ENCODE measurements around the gene XAB2. TPM values are rescaled to one million over a fixed set of nuclear protein-coding genes. Genes with fewer than 3 reads are reported as not detected.
"Not testable (repeated sequence)": the region's sequence is repeated elsewhere in the genome, so short reads cannot be mapped to it uniquely, and the experiment has no call there.

Gene XAB2
- total RNA-seq, 1 experiment from 2014 or later = 38.5 TPM

GRCh38 chr19:7650148-7650547 is 20.8 kb upstream of the XAB2 start:
- DNase-seq (ENCODE audit: low read depth) = no peak

DNA sequence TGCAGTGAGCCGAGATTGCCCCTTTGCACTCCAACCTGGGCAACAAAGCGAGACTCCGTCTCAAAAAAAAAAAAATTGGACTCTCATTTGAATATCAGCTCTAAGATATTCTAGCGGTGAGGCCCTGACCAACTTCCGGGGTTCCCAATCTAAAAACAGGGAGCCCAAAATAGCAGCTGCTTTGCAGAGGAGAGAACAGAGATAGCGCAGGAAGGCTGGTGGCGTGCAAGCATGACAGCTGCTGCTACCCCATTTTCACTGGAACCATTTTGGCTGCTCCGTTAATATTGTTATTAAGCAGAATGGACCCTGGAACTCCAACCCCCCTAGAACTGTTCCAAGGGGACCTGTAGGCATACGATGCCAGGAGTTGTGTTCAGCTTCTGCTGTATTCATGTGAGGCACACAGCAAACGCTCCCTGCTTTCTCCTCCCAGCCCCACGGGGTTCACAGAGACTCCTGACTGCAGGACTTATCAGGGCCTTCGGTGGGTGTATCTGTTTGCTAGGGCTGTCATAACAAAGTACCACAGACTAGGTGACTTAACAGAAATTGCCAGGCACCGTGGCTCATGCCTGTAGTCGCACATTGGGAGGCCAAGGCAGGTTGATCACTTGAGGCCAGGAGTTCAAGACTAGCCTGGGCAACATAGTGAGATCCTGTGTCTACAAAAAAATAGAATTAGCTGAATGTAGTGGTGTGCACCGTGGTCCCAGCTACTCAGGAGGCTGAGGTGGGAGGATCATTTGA is 19.1 kb upstream of the XAB2 start:
- no peak for DNase-seq (ENCODE audit: low read depth)

DNA sequence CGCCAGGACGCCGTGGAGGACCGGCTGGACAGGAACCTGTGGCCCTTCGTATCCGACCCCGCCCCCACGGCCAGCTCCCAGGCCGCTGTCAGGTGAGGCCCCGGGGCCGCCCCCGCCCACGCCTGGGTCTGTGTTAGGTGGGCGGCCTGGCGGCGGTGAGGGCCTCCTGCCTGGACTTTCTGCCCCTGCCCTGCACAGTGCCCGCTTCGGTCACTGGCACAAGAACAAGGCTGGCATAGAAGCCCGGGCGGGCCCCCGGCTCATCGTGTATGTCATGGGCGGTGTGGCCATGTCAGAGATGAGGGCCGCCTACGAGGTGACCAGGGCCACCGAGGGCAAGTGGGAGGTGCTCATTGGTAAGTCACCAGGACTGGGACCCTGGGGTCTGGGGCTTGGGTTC is 17.8 kb upstream of the XAB2 start:
- DNase-seq (ENCODE audit: low read depth) = no peak

DNA sequence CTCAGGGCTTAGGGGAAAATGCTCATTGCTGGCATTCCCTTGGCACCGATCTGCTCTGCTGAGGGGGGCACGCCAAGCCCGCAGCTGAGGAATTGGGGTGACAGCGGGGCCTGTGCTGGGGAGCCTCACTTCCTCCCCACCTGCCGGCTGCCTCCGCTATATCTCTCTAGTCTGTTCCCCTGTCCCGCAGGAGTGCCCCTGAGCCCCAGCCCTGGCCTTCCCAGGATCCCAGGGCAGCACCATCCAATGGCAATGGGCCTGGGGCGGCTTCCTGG is 17.0 kb upstream of the XAB2 start:
- no peak for DNase-seq (ENCODE audit: low read depth)

GRCh38 chr19:7645656-7646425 is 16.5 kb upstream of the XAB2 start:
- no peak for DNase-seq (ENCODE audit: low read depth)

DNA sequence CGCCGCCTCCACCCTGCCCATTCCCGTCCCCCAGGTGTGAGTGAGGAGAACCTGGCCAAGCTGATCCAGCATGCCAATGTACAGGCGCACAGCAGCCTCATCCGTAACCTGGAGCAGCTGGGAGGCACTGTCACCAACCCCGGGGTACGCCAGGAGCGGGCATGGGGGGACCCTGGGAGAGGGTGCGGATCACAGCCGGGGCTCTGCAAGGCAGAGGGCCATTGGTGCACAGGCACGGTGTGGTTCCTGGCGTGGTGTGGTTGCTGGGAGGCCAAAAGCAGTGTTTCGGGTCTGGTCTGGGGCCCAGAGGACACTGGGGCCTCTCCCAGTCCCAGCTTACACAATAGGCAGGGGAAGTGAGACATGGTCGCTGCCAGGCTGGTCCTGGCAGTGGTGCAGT is 15.8 kb upstream of the XAB2 start:
- no peak for DNase-seq (ENCODE audit: low read depth)

DNA sequence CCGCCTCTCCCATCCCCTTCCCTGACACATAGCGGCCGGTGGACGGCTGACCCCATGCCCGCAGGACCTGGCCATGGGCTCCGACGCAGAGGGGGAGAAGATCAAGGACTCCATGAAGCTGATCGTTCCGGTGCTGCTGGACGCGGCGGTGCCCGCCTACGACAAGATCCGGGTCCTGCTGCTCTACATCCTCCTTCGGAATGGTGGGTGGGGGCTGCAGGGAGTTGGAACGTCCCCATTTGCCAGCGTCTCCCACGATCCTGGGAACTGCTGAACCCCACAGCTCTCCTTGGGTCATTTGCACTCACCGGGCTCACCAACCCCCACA is 15.2 kb upstream of the XAB2 start:
- DNase-seq (ENCODE audit: low read depth) = no peak

DNA sequence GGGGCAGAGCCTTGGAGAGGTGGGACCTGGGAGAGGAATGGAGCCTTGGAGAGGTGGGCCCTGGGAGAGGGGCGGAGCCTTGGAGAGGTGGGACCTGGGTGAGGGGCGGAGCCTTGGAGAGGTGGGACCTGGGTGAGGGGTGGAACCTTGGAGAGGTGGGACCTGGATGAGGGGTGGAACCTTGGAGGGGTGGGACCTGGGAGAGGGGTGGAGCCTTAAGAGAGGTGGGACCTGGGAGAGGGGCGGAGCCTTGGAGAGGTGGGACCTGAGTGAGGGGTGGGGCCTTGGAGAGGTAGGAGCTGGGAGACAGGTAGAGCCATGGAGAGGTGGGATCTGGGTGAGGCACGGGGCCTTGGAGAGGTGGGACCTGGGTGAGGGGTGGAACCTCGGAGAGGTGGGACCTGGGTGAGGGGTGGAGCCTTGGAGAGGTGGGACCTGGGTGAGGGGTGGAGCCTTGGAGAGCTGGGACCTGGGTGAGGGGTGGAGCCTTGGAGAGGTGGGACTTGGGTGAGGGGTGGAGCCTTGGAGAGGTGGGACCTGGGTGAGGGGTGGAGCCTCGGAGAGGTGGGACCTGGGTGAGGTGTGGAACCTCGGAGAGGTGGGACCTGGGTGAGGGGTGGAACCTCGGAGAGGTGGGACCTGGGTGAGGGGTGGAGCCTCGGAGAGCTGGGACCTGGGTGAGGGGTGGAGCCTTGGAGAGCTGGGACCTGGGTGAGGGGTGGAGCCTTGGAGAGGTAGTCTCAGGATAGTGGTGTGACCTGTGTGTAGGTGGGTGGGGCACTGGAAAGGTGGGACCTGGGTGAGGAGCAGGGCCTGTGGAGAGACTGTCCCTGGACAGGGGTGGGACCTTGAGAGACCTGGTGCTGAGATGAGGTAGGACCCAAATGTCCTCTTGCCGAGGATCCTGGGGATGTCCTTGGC is 14.5 kb upstream of the XAB2 start:
- DNase-seq (ENCODE audit: low read depth) = not testable (repeated sequence)

- DNase-seq (ENCODE audit: low read depth) = no peak
Measured at GRCh38 chr19:7643031-7643415, 13.7 kb upstream of the XAB2 start.

DNA sequence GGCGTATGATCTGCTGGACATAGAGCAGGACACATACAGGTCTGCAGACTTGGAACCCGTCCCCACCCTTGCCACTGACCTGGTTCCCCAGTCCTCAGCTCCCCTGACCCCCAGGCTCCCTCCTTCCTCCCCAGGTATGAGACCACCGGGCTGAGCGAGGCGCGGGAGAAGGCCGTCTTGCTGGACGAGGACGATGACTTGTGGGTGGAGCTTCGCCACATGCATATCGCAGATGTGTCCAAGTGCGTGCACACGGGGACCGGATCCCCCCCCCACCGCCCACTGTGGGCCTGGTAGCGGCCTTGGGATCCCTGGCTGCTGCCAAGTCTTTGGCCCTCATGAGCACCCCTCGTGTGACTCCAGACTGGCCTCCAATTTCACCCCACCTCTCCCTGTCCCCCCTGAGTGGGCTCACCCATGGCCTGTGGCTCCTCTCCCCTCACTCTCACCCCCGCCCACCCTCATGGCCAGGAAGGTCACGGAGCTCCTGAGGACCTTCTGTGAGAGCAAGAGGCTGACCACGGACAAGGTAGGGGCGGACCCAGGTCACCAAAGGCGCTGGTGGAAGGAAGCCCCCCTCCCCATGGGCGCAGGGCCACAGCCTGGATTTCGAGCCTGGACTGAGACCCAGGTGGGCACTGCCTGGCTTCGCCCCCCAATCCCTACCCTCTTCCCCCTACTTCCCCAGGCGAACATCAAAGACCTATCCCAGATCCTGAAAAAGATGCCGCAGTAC is 13.1 kb upstream of the XAB2 start:
- no peak for DNase-seq (ENCODE audit: low read depth)

GRCh38 chr19:7641290-7642276 is 12.2 kb upstream of the XAB2 start:
- DNase-seq (ENCODE audit: low read depth) = no peak

DNA sequence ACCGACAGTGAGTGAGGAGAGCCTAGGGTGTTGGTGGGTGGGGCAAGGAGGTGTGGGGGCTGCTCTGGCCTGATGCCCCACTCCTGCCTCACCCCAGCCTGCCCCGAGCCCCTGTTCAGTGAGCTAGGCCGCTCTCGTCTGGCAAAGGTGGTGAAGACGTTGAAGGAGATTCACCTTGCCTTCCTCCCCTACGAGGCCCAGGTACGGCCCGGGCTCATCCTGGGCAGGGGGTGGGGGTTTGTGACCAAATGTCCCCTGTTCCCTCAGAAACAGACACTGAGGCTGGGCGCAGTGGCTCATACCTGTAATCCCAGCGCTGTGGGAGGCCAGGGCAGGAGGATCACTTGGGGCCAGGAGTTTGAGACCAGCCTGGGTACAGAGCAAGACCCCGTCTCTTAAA is 11.5 kb upstream of the XAB2 start:
- DNase-seq (ENCODE audit: low read depth) = no peak

DNA sequence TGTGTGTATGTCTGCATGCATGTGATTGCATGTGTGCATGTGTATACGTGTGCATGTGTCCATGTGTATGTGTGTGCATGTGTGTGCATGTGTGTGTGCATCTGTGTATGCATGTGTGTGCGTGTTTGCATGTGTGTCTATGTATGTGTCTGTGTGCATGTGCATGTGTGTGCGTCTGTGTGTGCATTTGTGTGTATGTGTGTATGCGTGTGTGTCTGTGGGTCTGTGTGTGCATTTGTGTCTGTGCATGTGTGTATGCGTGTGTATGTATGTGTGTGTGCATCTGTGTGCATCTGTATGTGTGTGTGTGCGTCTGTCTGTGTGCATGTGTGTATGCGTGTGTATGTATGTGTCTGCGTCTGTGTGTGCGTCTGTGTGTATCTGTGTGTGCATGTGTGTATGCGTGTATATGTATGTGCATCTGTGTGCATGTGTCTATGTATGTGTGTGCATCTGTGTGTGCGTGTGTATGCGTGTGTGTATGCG is 10.6 kb upstream of the XAB2 start:
- DNase-seq (ENCODE audit: low read depth) = no peak

DNA sequence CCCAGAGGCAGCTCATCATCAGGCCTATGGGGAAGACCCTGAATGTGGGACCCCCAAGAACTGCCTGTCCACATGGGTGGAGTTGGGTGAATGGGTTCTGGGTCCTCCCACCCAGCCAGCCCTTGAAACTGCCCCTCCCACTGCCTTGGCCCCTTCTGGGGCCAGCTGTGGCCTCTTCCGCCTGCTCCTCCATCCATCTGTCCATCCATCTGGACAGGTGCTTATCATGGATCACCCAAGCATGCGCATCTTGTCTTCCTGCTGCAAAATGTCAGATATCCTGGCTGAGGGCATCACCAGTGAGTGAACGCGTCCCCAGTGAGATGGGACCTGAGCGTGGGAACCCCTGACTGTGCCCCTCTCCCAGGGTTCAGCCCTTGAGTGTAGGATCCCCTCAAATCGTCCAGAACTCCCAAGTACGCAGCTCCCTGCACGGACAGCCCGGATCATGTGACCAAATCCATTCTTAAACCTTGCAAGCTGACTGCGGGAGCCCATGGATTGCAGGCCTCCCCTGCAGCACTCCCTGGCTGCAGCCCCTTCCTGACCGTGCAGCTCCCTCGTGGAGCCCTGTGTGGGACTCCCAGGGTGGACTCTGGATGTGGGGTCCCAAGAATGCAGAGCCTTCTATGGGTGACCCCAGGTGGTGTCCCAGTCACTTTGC is 9.6 kb upstream of the XAB2 start:
- DNase-seq (ENCODE audit: low read depth) = no peak

- no peak for DNase-seq (ENCODE audit: low read depth)
Measured at GRCh38 chr19:7637374-7638256, 8.3 kb upstream of the XAB2 start.

DNA sequence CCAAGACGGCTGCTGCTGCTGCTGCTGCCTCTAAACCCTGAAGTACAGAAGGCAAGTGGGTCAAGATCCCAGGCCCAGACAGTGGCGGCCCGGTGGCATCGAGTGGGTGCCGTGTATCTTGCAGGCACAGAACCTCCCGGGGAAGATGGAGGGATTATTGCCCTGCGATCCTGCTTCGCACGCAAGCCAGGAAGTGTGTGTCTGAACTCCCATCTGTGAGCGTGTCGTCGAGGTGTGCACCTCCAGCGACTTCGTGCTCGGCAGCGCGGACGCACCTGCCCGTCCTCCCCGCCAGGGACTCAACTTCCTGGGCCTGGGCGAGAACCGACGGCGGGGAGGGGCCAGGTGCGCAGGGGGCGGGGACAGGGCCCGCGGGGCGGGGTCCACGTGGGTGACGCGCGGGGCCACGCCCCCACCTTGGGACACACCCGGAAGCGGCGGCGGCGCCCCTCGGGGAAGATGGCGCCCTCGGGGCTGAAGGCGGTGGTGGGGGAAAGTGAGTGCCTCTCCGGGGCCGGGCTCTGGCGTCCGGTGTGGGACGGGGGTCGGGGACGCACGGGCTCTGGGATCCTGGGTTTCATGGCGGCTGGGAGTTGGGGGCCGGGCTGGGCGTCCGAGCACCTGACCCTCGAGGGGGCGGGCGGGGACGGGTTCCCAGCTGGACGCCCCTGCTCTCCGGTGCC is 7.5 kb upstream of the XAB2 start, which contains the start of gene STXBP2:
TSS of gene STXBP2 (plus strand) at position 420 of the 683 bp plus-strand sequence. CDS start at position 460, 40 bp downstream.
- DNase-seq (ENCODE audit: low read depth) = no peak

- DNase-seq (ENCODE audit: low read depth) = no peak
Measured at GRCh38 chr19:7636317-7636690, 7.0 kb upstream of the XAB2 start.

DNA sequence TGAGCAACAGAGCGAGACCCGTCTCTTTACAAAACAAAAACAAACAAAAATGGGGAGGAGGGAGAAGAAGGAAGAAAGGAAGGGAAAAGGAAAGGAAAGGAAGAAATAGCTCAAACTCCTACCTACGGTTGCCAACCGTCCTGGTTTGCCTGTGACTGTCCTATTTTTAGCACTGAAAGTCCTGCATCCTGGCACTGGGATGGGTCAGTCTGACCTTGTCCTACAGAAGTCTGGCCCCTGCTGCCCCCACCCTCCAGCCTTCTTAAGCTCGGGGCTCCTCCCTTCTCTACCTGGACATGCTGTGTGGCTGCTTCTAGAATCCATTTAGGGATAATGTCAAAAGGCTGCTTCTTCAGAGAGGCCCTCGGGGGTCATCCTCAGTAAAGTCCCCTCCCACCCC is 6.3 kb upstream of the XAB2 start:
- DNase-seq (ENCODE audit: low read depth) = no peak

All from M059J (cell line).